Non-pigmented ciliary epithelial cell (primary cell): Measurements from ENCODE around the gene SULT1A2.
"Not testable (repeated sequence)": the region's sequence is repeated elsewhere in the genome, so short reads cannot be mapped to it uniquely, and the experiment has no call there.

ENCODE experiments used
- DNase-seq: peaks from one replicate; pipeline ENCODE4 v3.0.0-alpha.2; 2010; ENCODE audit warnings: low read depth

Gene SULT1A2

DNA sequence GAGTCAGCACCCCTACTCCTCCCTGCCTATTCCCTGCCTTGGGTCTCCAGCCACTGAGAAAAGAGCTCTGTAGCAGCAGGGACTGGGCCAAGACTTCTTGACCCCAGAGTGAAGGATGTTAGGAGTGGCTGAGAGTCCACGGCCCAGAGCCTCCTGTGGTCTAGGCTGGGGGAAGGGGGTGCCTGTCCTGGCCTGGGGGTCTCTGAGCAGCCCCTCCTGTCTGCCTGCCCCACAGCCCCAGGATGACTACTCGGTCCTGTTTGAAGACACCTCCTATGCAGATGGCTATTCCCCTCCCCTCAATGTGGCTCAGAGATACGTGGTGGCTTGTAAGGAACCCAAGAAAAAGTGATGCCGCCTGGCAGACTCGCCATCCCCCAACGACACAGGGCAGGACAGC is 5.5 kb downstream of the SULT1A2 start:
- no peak for DNase-seq

- no peak for DNase-seq
Measured at GRCh38 chr16:28590384-28591340, 6.2 kb downstream of the SULT1A2 start.

DNA sequence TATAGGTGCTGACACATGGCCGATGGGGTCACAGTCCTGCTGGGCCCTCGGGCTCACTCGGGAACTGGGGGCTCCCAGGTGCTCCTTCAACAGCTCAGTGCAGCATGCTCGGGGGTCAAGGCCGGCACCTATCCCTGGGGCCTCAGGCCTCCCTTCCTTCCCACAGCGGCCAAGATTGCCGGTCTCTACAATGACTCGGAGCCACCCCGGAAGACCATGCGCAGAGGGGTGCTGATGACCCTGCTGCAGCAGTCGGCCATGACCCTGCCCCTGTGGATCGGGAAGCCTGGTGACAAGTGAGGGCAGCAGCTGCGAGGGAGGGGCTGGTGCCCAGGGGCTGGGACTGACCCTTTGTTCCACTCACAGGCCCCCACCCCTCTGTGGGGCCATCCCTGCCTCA is 6.9 kb downstream of the SULT1A2 start:
- no peak for DNase-seq

DNA sequence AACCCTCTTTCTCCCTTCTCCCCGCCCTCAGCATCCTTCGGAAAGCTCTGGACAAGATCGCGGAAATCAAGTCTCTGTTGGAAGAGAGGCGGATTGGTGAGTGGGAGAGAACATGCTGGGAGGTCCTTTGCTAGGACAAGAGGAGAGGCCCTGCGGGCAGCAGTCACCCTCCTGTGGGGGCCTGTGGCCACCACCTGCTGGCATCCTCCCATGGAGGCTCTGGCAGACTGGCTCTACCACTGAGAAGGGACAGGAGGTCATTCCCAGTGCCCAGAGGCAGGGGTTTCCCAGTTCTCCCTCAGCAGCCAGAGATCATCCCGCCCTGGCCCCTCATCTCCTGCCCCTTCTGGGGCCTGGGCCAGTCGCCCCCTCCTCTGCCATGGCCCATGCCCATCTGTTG is 7.8 kb downstream of the SULT1A2 start:
- DNase-seq, result no peak

DNA sequence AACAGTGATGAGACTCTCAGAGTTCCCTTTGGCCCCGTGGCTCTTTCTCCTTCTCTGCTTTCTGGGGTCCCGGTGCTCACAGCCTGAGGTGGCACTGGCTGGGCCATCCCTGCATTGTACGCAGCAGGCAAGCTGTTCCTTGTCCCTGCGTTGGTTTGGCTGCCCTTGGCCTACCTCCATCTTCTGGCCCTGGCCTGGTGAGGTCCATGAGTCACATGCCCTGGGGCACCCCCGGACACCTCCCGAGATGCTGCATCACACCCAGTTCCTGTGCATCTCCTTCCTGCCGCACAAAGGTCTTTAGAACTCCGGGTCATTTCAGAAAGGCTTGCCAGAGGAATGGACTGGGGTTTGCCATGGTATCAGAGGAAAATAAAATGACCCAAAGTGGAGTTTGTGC is 9.5 kb downstream of the SULT1A2 start:
- DNase-seq, result no peak

GRCh38 chr16:28586466-28586865 is 10.4 kb downstream of the SULT1A2 start:
- no peak for DNase-seq

DNA sequence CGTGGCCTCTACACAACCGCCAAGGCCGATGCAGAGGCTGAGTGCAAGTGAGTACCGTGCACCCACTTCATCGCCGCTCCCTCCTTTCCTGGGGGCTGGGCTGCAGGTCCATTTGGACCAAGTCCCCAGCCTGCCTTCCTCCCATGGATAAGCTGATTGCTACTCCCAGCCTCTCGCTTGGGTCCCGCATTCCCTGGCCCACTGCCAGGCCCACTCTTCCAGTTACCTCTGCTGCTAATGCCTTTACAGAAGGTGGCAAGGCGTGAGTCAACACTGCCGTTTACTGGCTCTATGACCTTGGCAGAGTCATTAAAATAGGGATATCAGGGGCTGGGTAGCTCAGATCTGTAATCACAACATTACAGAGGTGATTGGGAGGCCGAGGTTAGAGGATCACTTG is 11.2 kb downstream of the SULT1A2 start:
- DNase-seq, result no peak

- no peak for DNase-seq
Measured at GRCh38 chr16:28580726-28581315, 16.0 kb downstream of the SULT1A2 start.

DNA sequence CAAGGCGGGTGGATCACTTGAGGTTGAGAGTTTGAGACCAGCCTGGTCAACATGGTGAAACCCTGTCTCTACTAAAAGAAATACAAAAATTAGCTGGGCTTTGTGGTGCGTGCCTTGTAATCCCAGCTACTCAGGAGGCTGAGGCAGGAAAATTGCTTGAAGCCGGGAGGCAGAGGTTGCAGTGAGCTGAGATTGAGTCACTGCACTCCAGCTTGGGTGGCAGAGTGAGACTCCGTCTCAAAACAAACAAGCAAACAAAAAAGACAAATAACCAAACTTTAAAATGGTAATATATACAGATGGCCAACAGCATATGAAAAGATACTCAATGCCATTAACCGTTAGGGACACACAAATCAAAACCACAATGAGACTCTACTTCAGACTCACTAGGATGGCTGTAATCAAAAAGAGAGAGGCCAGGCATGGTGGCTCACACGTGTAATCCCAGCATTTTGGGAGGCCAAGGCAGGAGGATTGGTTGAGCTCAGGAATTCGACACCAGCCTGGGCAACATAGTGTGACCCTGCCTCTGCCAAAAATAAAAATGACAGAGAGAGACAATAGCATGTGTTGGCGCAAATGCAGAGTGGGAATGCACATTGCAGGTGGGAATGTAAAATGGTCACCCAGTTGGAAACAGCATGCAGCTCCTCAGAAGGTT is 21.3 kb downstream of the SULT1A2 start:
- DNase-seq, result no peak

GRCh38 chr16:28574925-28575324 is 21.9 kb downstream of the SULT1A2 start:
- DNase-seq, result no peak

DNA sequence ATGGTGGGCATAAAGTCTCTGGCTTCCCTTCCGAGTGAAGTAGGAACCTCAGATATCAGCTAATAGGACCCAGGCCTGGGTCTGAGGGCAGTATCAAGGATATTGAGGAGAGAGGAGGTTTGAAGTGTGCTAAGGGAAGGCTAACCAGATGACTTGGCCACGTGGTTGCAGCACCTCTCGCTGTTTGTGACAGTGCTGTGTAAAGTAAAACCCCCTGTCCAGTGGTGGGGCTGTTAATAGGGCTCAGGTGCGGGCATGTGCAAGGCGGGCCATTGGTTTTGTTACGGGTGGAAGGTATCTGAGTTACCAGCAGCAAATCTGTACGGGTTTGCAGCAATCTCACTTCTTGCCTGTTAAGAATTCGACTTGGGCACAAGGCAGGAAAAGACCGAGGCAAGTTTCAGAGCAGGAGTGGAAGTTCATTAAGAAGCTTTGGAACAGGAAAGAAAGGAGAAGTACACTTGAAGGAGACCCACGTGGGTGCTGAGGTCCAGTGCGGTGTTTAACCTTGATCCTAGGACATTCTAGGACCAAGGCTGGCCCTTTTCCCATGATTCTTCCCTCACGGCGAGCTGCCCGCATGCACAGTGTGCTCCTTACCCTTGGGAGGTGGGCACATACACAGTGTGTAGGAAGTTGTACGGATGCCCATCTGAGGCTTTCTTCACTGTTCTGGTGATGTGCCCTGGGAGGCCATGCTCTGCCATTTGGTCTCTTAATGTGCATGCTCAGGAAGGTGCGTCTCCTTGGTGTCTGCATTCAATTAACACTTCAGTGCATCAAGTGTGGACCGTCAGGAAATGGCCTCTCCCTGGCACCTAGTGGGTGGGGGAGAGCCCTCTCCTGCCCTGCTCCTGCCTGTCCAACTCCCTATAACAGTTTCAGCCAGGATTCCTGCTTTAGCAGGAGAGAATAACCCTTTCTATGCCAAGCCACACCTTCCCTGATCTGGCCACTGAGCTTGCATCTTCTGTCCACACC is 22.8 kb downstream of the SULT1A2 start:
- DNase-seq, result no peak

DNA sequence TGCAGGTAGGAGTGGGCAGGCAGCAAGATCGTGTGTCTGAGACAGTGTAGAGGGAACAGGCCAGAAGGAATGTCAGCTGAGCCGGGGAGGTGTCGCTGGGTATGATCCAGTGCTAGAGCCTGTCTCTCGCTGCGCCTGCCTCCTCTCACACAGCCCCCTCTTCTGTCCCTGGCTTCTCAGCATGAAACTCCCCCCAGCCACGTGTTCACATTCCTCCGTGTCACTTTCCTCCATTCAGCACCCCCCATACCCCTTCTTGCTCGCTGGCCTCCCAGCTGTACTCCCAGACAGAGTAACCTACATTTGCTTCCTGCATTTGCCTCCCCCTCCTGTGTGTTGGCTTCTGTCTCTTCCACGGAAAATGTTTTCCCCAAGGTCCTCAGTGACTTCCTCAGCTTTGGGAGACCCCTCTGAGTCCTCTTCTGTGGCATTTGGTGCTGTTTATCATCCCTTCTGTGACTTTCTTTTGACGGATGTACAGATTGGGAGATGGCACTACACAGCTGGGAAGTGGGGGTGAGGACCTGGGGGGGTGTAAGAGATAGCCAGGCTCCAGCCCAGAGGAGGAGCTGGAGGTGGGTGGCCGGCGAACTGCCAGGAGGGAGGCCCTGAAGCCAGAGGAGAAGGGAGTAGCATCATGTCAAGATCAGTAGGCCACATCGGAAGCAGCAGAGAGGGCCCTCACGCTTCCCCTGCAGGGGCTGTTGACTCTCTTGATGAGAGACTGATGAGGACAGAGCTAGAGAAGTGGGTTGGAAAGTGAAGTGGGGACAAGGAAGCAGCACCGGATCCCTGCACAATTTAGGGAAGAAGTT is 23.9 kb downstream of the SULT1A2 start:
- DNase-seq, result no peak

DNA sequence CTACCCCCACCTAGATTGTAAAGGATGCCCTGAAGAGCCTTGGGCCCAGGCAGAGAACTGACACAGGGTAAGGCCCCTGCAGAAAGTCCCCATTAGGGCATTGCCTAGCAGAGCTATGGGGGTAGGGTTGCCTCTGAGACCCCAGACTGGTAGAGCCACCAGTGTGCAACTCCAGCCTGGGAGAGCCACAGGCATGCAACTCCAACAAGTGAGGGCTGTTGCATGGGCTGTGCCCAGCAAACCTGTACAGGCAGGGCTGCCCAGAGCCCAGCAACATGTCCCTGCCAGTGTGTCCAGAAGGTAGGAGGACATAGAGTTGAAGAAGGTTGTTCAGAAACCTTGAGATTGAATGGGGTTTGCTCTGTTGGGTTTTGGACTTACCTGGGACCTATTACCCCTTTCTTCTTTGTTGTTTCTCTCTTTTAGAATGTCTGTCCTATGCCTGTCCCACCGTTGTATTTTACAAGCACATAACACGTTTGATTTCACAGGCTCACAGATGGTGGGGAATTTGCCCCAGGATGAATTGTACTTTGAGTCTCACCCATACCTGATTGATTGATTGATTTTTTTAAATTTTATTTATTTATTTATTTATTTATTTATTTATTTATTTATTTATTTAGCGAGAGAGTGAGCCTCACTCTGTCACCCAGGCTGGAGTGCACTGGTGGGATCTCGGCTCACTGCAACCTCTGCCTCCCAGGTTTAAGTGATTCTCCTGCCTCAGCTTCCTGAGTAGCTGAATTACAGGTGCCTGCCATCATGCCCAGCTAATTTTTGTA is 26.7 kb downstream of the SULT1A2 start:
- DNase-seq, result no peak

- DNase-seq, result no peak
Measured at GRCh38 chr16:28569021-28569420, 27.8 kb downstream of the SULT1A2 start.

DNA sequence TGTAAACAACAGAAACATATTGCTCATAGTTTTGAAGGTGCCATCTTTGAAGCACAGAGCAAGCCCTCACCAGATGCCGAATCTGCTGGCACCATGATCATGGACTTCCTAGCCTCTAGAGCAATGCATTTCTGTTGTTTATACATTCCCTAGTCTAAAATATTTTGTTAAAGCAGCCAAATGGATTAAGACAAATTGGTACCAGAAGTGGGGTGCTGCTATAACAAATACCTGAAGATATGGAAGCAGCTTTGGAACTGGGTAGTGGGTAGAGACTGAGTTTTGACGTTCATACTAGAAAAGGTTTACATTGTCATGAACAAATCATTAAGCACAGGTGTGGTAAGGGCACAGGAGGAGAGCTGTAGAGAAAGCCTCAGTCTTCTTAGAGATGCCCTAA is 29.6 kb downstream of the SULT1A2 start:
- DNase-seq, result no peak

GRCh38 chr16:28566233-28566925 is 30.5 kb downstream of the SULT1A2 start:
- not testable (repeated sequence) for DNase-seq

DNA sequence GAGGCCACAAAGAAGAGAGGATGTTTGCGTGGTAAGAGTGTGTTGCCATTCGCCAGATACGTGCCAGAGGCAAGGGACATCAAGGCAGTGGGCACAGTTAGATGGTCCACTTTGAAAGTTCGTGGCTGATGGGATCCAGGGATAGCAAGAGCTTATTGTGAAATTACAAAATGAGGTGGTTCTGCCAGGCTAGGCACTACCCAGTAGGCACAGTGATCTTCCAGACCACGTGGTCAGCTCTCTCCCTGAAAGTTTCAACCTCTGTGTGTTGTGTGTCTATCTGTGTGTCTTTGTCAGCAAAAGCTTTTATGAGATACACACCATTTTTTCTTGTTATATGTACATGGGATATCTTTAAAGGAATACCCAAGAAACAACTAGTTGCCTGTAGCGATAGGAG is 33.6 kb downstream of the SULT1A2 start:
- DNase-seq, result no peak

GRCh38 chr16:28562199-28562598 is 34.7 kb downstream of the SULT1A2 start:
- DNase-seq, result no peak

DNA sequence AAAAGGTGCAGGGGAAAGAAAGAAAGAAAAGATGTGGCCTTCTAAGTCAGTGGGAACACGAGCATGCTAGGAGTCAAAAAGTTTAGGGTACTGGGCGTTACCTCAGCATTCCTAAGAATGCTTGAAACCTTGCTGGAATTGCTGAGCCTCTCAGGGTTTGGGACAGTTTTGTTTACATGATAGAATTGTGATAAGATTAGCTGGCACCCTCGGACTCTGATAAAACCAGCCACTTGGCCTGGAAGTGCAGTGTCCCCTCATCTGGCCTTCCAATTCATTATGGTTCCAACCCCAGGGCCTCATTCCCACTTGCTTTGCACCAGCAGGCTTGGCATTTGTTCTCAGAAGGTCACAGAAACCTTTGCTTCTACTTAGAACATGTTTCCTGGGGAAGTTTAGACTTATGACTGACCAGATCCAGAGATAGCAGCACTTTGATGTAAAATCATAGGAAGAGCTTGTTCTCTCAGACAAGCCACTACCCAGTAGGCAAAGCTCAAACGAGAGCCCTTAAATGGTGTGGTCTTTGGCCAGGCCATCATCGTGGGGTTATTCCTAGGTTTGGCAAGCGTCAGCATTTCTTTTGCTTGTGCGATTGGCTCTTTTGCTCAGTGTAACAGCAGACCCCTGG is 35.2 kb downstream of the SULT1A2 start:
- DNase-seq, result no peak
